ENCODE results near the gene TNFRSF8.

Gene TNFRSF8

DNA sequence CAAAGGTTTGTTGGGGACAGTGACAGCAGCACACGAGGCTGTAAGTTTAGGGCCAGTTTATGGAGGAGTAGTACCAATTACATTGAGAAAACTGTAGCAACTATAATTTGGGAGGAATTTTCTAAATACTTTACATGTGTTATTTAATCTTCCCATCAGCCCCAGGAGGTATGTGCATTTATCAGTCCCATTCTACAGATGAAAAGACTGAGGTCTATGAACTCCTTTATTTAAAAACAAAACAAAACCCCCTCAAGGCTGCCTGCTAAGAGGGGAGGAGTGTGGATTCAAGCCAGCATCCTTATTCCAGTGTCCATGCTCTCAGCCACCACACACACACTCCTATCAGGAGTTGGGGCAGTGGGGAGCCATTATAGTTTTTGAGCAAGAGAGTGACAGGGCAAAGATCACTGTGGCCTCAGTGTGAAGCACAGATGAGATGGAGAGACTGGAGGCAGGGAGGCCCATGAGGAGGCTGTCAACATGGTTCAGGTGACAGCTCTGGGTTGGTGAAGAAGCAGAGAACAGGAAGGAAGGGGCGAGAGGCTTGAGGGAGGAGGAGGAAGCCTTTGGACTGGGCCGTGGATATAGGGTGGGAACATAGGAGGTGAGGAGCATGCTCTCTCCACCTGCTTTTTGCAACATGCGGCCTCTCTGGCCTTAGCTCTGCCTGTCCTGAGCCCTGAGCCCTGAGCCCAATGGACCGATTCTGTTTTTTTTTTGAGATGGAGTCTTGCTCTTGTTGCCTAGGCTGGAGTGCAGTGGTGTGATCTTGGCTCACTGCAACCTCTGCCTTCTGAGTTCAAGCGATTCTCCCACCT is 113.4 kb downstream of the TNFRSF8 start:
- DNase-seq (ENCODE audit: low spot score) = no peak

GRCh38 chr1:12177156-12177998 is 114.3 kb downstream of the TNFRSF8 start:
- no peak for DNase-seq (ENCODE audit: low spot score)

DNA sequence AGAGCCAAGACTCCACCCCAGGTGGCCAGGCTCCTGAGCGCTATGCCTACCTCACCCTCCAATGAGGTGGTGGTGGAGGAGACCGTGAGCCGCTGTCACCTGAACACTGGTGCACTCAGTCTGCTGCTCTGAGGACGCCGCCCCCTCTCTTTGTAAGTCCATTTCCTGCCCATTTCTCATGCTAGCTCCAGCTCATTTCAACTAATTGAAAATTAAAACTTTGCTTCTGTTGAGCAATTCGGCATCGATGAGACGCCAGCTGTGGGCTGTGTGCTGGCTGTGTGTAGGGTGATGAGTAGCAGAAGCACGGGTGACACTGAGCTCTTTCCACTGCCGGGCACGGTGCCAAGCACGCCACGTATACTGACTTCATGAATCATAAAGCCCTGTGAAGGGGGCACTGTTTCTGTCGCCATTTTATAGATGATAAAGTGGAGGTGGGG is 114.9 kb downstream of the TNFRSF8 start:
- peak; percentile 96 for DNase-seq (ENCODE audit: low spot score)

DNA sequence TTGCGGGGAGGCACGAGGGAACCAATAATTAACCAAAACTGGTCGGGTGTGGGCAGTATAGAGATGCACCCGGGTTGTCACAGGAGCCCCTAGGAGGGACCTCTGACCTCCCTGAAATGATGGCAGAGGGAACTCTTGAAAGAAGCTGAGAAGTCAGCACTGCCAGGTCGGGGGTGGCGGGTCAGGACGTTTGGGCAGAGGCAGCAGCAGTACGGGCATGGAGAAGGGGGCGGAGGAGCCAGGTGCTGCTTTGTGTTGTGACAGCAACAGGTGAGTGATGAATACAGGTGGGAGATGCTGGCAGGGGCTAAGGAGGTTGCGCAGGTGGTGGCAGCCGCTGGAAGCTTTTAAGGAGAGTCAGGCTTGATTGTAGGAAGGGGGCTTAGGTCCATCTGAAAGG is 115.4 kb downstream of the TNFRSF8 start:
- DNase-seq (ENCODE audit: low spot score) = no peak

DNA sequence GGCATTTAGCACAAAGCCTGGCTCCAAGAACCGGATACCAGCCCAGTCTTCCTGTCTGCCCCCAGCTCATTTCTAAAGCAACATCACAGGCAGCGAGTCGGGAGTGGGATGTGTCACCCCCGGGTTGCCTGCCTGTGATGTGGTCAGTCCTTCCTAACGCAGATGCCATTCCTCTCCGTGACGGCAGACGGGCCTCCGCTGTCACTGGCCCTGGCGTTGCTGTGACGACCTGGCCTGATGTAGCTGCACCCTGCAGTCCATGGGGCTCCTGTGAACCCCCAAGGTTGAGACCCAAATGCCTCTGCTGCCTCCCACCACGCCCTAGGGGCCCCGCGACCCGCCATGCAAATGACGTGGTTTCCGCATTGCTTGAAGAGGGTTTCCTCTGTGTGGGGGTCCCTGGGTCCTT is 116.0 kb downstream of the TNFRSF8 start:
- DNase-seq (ENCODE audit: low spot score) = peak; percentile 88

GRCh38 chr1:12179676-12180075 is 116.6 kb downstream of the TNFRSF8 start:
- DNase-seq (ENCODE audit: low spot score) = no peak

GRCh38 chr1:12180315-12180714 is 117.2 kb downstream of the TNFRSF8 start:
- no peak for DNase-seq (ENCODE audit: low spot score)

GRCh38 chr1:12180903-12181302 is 117.8 kb downstream of the TNFRSF8 start:
- no peak for DNase-seq (ENCODE audit: low spot score)

GRCh38 chr1:12181568-12181967 is 118.5 kb downstream of the TNFRSF8 start:
- DNase-seq (ENCODE audit: low spot score) = no peak

GRCh38 chr1:12182410-12182984 is 119.4 kb downstream of the TNFRSF8 start:
- DNase-seq (ENCODE audit: low spot score) = no peak

GRCh38 chr1:12183095-12183794 is 120.1 kb downstream of the TNFRSF8 start:
- DNase-seq (ENCODE audit: low spot score) = no peak

DNA sequence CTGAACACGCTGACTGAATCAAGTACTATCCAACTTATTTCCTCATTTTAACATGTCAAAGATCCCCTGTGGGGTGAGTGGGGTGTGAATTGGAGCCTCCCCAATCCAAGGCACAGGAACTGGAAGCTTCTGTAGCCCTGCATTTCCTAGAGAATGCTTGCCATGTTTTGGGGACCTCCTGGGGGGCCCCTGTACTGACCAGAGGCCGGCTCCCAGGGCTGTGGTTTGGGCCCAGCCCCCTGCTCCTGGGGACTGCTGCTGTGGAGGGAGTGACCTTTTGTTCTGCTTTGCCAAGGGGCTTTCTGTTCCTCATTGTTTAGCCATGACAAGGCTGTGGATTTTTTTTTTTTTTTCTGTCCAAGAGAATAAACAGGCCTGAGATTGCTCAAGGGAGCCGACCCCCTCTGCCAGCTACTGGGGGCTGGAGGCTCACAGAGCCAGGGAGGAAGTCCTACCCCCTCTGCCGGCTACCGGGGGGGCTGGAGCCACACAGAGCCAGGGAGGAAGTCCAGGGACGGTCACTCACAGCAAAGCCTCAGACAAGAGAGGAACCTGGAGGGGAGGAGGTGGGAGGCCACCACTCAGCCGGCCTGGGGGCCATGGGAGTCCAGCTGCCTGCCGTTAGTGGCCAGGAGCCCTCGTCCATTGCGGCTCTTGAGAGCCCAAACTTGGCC is 121.0 kb downstream of the TNFRSF8 start:
- DNase-seq (ENCODE audit: low spot score) = no peak

DNA sequence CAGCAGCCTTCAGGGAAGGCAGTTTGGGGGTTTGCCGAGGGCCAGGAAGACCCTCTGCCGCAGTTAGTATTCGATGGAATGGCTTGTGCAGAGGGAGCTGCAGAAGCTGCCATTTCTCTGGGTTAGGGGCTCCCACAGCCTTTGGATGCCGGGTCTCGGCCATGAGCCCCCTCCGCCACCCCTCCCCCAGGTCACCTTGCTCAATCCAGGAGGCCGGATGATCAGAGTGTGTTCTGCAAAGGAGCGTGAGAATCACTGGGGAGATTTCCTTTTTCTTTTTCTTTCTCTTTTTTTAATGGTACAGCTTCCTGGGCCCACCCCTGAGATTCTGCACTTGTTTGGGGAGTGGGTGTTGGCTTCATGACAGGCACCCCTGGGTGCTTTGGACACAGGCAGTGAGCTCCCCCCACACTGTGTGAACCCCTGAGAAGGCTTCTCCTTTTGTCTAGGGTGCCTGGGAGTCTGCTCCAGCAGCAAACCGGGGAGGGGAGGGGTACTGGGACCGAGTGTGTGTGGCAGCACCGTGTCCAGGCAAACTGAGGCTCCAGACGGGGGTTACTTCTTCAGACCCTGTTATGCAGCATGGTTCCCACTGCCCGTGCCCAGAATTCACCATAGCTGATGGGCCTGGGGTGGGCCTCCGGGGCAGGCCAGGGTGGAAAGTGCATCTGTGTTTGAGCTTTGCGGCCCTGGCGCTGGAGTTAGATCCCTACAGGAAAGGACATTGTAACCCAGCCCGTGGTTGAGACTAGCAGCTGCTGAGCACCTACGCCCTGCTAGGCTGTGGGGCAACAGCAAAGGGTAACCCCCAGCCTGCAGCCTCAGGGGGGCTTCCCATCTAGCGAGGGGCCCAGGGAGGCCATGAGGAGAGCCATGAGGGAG is 122.2 kb downstream of the TNFRSF8 start:
- DNase-seq (ENCODE audit: low spot score) = no peak

- no peak for DNase-seq (ENCODE audit: low spot score)
Measured at GRCh38 chr1:12185918-12186678, 123.0 kb downstream of the TNFRSF8 start.

DNA sequence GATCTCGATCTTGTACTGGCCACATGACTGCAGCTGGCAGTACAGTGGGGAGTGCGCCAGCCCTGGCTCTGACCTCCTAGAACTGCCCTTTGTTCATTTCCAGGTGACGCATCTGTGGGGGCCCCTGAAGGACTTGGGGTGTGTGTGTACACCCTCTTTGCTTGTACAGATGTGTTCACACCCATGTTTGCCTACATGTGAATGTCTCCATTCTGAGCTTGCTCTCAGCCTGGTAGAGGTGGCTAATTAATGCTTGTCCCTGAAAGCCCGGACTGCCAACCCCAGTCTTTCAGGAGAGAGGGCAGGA is 123.5 kb downstream of the TNFRSF8 start:
- DNase-seq (ENCODE audit: low spot score) = no peak

DNA sequence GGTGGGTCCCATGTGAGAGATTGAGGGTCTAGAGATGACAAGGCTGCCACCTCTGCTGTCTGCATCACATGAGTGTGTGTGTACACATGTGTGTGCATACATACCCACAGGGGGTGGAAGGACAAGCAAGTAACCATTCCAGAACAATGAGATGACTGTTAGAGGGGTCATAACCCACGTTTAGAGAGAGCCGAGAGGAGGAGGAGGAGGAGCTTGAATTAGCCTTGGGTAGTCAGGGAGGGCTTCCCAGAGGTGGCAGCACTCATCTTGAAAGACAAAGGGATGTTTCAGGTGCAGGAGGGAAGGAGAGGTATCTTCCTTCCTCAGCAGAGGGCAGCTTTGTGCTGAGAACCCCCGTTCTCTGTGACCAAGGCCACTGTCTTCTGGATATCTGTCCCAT is 125.0 kb downstream of the TNFRSF8 start:
- no peak for DNase-seq (ENCODE audit: low spot score)

GRCh38 chr1:12188657-12189327 is 125.7 kb downstream of the TNFRSF8 start:
- no peak for DNase-seq (ENCODE audit: low spot score)

GRCh38 chr1:12189328-12189682 is 126.2 kb downstream of the TNFRSF8 start:
- no peak for DNase-seq (ENCODE audit: low spot score)

DNA sequence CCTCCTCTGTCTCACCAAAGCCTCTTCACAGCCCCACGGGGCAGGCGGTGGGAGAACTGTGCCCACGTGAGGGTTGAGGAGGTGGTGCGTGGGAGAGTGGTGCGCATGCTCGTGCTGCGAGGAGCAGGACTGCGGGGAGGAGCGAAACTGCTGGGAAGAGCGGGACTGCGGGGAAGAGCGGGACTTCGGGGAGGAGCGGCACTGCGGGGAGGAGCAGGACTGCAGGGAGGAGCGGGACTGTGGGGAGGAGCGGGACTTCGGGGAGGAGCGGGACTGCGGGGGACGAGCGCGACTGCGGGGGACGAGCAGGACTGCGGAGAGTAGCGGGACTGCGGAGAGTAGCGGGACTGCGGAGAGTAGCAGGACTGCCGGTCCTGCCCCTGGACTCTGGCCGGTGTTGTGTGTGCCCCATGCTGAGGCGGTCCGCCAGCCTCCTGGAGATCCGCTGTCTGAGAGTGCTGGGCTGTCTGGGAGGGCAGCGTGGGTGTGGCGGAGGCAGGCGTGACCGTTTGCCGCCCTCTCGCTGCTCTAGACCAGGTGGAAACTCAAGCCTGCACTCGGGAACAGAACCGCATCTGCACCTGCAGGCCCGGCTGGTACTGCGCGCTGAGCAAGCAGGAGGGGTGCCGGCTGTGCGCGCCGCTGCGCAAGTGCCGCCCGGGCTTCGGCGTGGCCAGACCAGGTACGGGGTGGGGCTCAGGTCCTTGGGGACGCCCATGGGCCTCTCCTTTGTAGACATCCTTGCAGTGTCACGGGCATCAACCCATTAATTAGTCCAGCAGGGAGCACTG is 128.3 kb downstream of the TNFRSF8 start:
- no peak for DNase-seq (ENCODE audit: low spot score)

Data from CD4-positive, alpha-beta T cell treated with Interleukin-15 for 4 hours (primary cell).